Transverse colon (tissue), 4 donors: Measurements from ENCODE around the gene COMMD7. TPM values are rescaled to one million over a fixed set of nuclear protein-coding genes. Genes with fewer than 3 reads are reported as not detected.

Experiments used
- DNase-seq: peaks from one replicate; pipeline ENCODE4 v3.0.0-alpha.2; 2019
- H3K27ac ChIP-seq, 4 donors: fragments of 200-600 bp; sonication (generic); 2 replicates each; pipeline ENCODE4 v1.5.1; 2016 to 2018; ENCODE audit warnings: inconsistent platforms in 4 of 4
- H3K27me3 ChIP-seq: fragments of 200-600 bp; sonication (generic); 2 replicates; pipeline ENCODE4 v1.5.1; 2017; ENCODE audit warnings: inconsistent platforms
- H3K36me3 ChIP-seq, 4 donors: fragments of 200-600 bp; sonication (generic); 2 replicates each; pipeline ENCODE4 v1.5.1; 2017 to 2019; ENCODE audit warnings: inconsistent platforms in 4 of 4
- H3K4me1 ChIP-seq, 4 donors: fragments of 200-600 bp; sonication (generic); 2 replicates each; pipeline ENCODE4 v1.5.1; 2017 to 2020; ENCODE audit warnings: inconsistent platforms in 4 of 4
- H3K4me3 ChIP-seq, 4 donors: fragments of 200-600 bp; sonication (generic); 1 replicate in 1 of 4; 2 replicates in 3 of 4; pipeline versions ENCODE4 v1.5.1 to v1.6.1; 2017 to 2019; ENCODE audit warnings: inconsistent platforms in 4 of 4
- H3K9me3 ChIP-seq, 2 donors: fragments of 200-600 bp; sonication (generic); 2 replicates each; pipeline ENCODE4 v1.5.1; 2017 to 2019; ENCODE audit warnings: inconsistent platforms in 2 of 2
- EP300 ChIP-seq: sonication (generic); formaldehyde crosslinking; IDR thresholded peaks from one replicate; pipeline ENCODE4 v1.6.1; 2017; ENCODE audit warnings: antibody characterized with exemption, low read depth
- POLR2A ChIP-seq: fragments of 450-650 bp; IDR thresholded peaks from one replicate; pipeline ENCODE4 v1.6.1; 2016; ENCODE audit warnings: antibody characterized with exemption, mild to moderate bottlenecking, moderate library complexity
- POLR2AphosphoS5 ChIP-seq, 3 donors: sonication (generic); formaldehyde crosslinking; IDR thresholded peaks; one replicate each; pipeline ENCODE4 v1.6.1; 2016; ENCODE audit warnings: antibody characterized with exemption in 3 of 3
- WGBS, 2 donors: methylation state at CpG; one replicate each; pipeline ENCODE4 v1.1.5; 2018; ENCODE audit warnings: low coverage in 1 of 2; 5-methylcytosine and 5-hydroxymethylcytosine counted together
- in situ Hi-C, 4 donors: fragments of 200-750 bp; cut with MboI; loops; one replicate each; pipeline versions ENCODE4 v1.15.0 to v1.15.1; 2017; ENCODE audit warnings: low sequenced_read_pairs in 3 of 4, low pct_ligation_motif_present in 1 of 4, low pct_unique_long_range_greater_than_20kb in 1 of 4
- intact Hi-C: fragments of 100-400 bp; cut with DNase I; formaldehyde crosslinking; loops from one replicate; pipeline ENCODE4 v1.15.1; 2023; ENCODE audit warnings: low total_unique reads
- total RNA-seq, 4 donors: library from RNA; depleted of rRNA; stranded (reverse); fragments of >200 nt; gene quantifications; one replicate each; pipeline ENCODE4 v1.1.0, GENCODE V29; 2016
- TF ChIP-seq, protein P1 (sequence below), 5 experiments: fragments of 200-600 bp in 3 of 5; fragments of 450-650 bp in 2 of 5; sonication (generic) in 3 of 5; IDR thresholded peaks; 1 replicate in 2 of 5; 2 replicates in 3 of 5; pipeline ENCODE4 v1.5.1; 2016 to 2017; ENCODE audit warnings: antibody characterized with exemption in 5 of 5, inconsistent platforms in 3 of 5, mild to moderate bottlenecking in 2 of 5, moderate library complexity in 1 of 5

The COMMD7 gene
- total RNA-seq, 4 donors from 2014 or later: 14.3 to 24.8 (median 20.2) TPM

DNA sequence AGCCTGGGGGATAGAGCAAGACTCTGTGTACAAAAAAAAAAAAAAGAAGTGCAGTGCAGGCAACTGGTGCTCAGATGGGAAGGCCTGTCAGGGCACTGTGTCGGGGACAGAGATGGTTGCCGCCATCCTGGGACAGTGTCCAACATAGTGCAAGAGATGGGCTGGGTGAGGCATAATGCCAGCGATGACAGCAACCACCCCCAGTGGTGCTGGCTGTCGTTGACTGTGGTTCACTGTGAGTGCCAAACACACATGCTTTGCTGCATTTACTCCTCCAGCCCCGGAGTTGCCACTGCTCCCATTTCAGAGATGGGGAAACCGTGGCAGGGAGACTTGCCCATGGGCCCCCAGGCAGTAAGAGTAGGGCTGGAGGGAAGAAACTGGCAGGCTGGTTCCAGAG, 64.3 kb downstream of the COMMD7 start:
- TF ChIP-seq EP300: no peak
- no peak for TF ChIP-seq POLR2AphosphoS5 (IDR thresholded peaks at IDR 0.05)
- TF ChIP-seq, protein P1, sequence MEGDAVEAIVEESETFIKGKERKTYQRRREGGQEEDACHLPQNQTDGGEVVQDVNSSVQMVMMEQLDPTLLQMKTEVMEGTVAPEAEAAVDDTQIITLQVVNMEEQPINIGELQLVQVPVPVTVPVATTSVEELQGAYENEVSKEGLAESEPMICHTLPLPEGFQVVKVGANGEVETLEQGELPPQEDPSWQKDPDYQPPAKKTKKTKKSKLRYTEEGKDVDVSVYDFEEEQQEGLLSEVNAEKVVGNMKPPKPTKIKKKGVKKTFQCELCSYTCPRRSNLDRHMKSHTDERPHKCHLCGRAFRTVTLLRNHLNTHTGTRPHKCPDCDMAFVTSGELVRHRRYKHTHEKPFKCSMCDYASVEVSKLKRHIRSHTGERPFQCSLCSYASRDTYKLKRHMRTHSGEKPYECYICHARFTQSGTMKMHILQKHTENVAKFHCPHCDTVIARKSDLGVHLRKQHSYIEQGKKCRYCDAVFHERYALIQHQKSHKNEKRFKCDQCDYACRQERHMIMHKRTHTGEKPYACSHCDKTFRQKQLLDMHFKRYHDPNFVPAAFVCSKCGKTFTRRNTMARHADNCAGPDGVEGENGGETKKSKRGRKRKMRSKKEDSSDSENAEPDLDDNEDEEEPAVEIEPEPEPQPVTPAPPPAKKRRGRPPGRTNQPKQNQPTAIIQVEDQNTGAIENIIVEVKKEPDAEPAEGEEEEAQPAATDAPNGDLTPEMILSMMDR (IDR thresholded peaks at IDR 0.05): no peak
- TF ChIP-seq POLR2A: no peak
- intact Hi-C loops: no loop called here

GRCh38 chr20:32675223-32675975, 67.9 kb downstream of the COMMD7 start:
- in situ Hi-C loops: loop anchor here in 1 of 4 donors (5.0 kb wide), 1 partner anchor 102 kb away; no protein-coding TSS in a partner anchor
- Histone ChIP-seq H3K27ac (no peak overlapping the region), H3K4me1 (peaks cover 0 to 4% (median 0%) of the 10 kb centered on the region in 4 donors), H3K9me3 (no peaks in the 10 kb centered on the region), H3K4me3 (no peak overlapping the region), H3K27me3 (no peaks in the 10 kb centered on the region), H3K36me3 (no peaks in the 10 kb centered on the region)
- intact Hi-C loops: no loop called here
- TF ChIP-seq, protein P1 (IDR thresholded peaks at IDR 0.05): no peak
- TF ChIP-seq POLR2AphosphoS5 (IDR thresholded peaks at IDR 0.05): no peak
- no peak for TF ChIP-seq EP300
- no peak for TF ChIP-seq POLR2A
- DNase-seq: no peak
- WGBS, 2 donors: 78 to 83% methylated on average over 9 to 13 of the region's 13 CpGs

More for the DNA sequence above, 64.3 kb downstream of the COMMD7 start:
- 68% methylated on average over 6 of the region's 6 CpGs; no CpG with 5 or more reads in 1 of the 2 donors for WGBS, 2 donors
- in situ Hi-C loops: loop anchor here in 1 of 4 donors (5.0 kb wide), 1 partner anchor 98 kb away; no protein-coding TSS in a partner anchor
- no peak for DNase-seq
- H3K4me3 ChIP-seq: no peak overlapping the region
- no peak overlapping the region for H3K27ac ChIP-seq
- no peaks in the 10 kb centered on the region for H3K9me3 ChIP-seq
- no peaks in the 10 kb centered on the region for H3K36me3 ChIP-seq
- H3K27me3 ChIP-seq: no peaks in the 10 kb centered on the region
- no peaks in the 10 kb centered on the region for H3K4me1 ChIP-seq

DNA sequence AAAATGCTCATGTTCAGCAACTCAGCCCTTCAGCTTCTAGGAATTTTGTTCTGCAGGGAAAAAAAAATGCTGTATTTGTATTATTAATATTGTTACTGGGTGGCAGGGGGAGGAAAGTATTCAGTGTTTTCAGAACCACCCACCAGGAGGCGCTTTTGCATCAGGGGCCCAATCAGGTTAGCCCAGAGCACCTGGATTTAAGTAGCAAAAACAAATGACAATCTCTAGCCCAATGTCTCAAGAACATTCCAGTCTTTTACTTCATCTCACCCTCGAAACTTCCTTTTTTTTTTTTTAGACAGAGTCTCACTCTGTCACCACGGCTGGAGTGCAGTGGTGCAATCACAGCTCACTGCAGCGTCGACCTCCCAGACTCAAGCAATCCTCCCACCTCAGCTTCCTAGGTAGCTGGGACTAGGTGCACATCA, 68.9 kb downstream of the COMMD7 start:
- Histone ChIP-seq H3K27ac (no peak overlapping the region), H3K4me1 (peaks cover 0 to 4% (median 0%) of the 10 kb centered on the region in 4 donors), H3K9me3 (no peaks in the 10 kb centered on the region), H3K27me3 (no peaks in the 10 kb centered on the region), H3K4me3 (no peak overlapping the region), H3K36me3 (no peaks in the 10 kb centered on the region)
- in situ Hi-C loops: loop anchor here in 3 of 4 donors (5.0 to 25.0 kb wide), 2 partner anchors 103 to 337 kb away; no protein-coding TSS in a partner anchor
- WGBS, 2 donors: 44 to 57% methylated on average over 5 of the region's 5 CpGs
- intact Hi-C loops: no loop called here
- TF ChIP-seq, protein P1 (IDR thresholded peaks at IDR 0.05): peak; percentile 47 to 73 (median 65)
- no peak for TF ChIP-seq POLR2AphosphoS5 (IDR thresholded peaks at IDR 0.05)
- peak; percentile 60 for DNase-seq

GRCh38 chr20:32672982-32673851, 70.0 kb downstream of the COMMD7 start:
- intact Hi-C loops: no loop called here
- in situ Hi-C loops: loop anchor here in 3 of 4 donors (5.0 to 25.0 kb wide), 2 partner anchors 104 to 336 kb away; no protein-coding TSS in a partner anchor
- no peaks in the 10 kb centered on the region for H3K36me3 ChIP-seq
- WGBS, 2 donors: 62% methylated on average over 22 of the region's 22 CpGs; no CpG with 5 or more reads in 1 of the 2 donors
- TF ChIP-seq EP300 (no peak), POLR2AphosphoS5 (IDR thresholded peaks at IDR 0.05) (no peak), POLR2A (no peak)
- TF ChIP-seq, protein P1 (IDR thresholded peaks at IDR 0.05): no peak
- no peaks in the 10 kb centered on the region for H3K9me3 ChIP-seq
- peak; percentile 57 for DNase-seq
- H3K27me3 ChIP-seq: no peaks in the 10 kb centered on the region
- peak overlapping the region in 3 of 4 donors; percentile 43 to 63 (median 49) for H3K27ac ChIP-seq
- peaks cover 0 to 4% (median 0%) of the 10 kb centered on the region in 4 donors for H3K4me1 ChIP-seq
- no peak overlapping the region for H3K4me3 ChIP-seq
